ENCODE data around the gene SLC6A19.

GRCh38 chr5:1159774-1160406, 41.5 kb upstream of the SLC6A19 start:
- TF ChIP-seq CTCF (IDR thresholded peaks at IDR 0.05; ENCODE audit: low read depth, low read length, missing input control) (no peak), YY1 (IDR thresholded peaks at IDR 0.05) (no peak), FOXA1 (IDR thresholded peaks at IDR 0.05) (no peak), JUND (IDR thresholded peaks at IDR 0.05) (no peak), SP1 (IDR thresholded peaks at IDR 0.05) (no peak), TAF1 (conservative IDR thresholded peaks at IDR 0.05) (no peak), REST (IDR thresholded peaks at IDR 0.05) (no peak), MAX (IDR thresholded peaks at IDR 0.05) (no peak), RAD21 (IDR thresholded peaks at IDR 0.05) (no peak), ZBTB33 (IDR thresholded peaks at IDR 0.05) (no peak), ATF3 (IDR thresholded peaks at IDR 0.05) (no peak), GABPA (IDR thresholded peaks at IDR 0.05 in 1 of 2, conservative IDR thresholded peaks at IDR 0.05 in 1 of 2) (no peak), NR2F2 (IDR thresholded peaks at IDR 0.05) (no peak), EGR1 (IDR thresholded peaks at IDR 0.05; ENCODE audit: low read depth in 2 of 2) (no peak)
